Hepatocyte (in vitro differentiated cells): ENCODE measurements around the gene XIRP1. TPM values are rescaled to one million over a fixed set of nuclear protein-coding genes. Genes with fewer than 3 reads are reported as not detected.

Experiments
- DNase-seq: peaks from one replicate; pipeline ENCODE4 v3.0.0-alpha.2; 2016; ENCODE audit warnings: low spot score
- H2AFZ ChIP-seq: fragments of 200-600 bp; sonication (generic); 2 replicates; pipeline ENCODE4 v1.6.0; 2016; ENCODE audit warnings: antibody characterized with exemption, mild to moderate bottlenecking
- H3K27ac ChIP-seq: fragments of 200-600 bp; sonication (generic); 2 replicates; pipeline ENCODE4 v1.5.1; 2016; ENCODE audit warnings: mild to moderate bottlenecking
- H3K27me3 ChIP-seq: fragments of 200-600 bp; sonication (generic); 2 replicates; pipeline ENCODE4 v1.6.1; 2016
- H3K36me3 ChIP-seq: fragments of 200-600 bp; sonication (generic); replicated peaks from 2 replicates; pipeline ENCODE4 v1.5.1; 2016; ENCODE audit warnings: low read depth; ENCODE audit not compliant: insufficient read depth
- H3K4me1 ChIP-seq: fragments of 200-600 bp; sonication (generic); 2 replicates; pipeline ENCODE4 v1.5.1; 2016; ENCODE audit warnings: mild to moderate bottlenecking, moderate library complexity; ENCODE audit not compliant: insufficient read depth
- H3K4me2 ChIP-seq: fragments of 200-600 bp; sonication (generic); 2 replicates; pipeline ENCODE4 v1.6.0; 2016
- H3K4me3 ChIP-seq: fragments of 200-600 bp; sonication (generic); 2 replicates; pipeline ENCODE4 v1.5.1; 2016; ENCODE audit warnings: mild to moderate bottlenecking
- H3K79me2 ChIP-seq: fragments of 200-600 bp; sonication (generic); 2 replicates; pipeline ENCODE4 v1.6.0; 2017; ENCODE audit warnings: mild to moderate bottlenecking
- H3K9me2 ChIP-seq: fragments of 200-600 bp; sonication (generic); replicated peaks from 2 replicates; pipeline ENCODE4 v1.6.0; 2017; ENCODE audit warnings: mild to moderate bottlenecking; ENCODE audit not compliant: insufficient read depth
- H3K9me3 ChIP-seq: fragments of 200-600 bp; sonication (generic); 2 replicates; pipeline ENCODE4 v1.5.1; 2016; ENCODE audit warnings: low read depth, mild to moderate bottlenecking
- H4K20me1 ChIP-seq: fragments of 200-600 bp; sonication (generic); 2 replicates; pipeline ENCODE4 v1.6.0; 2016; ENCODE audit warnings: mild to moderate bottlenecking; ENCODE audit not compliant: insufficient read depth, poor library complexity, severe bottlenecking
- CTCF ChIP-seq: fragments of 200-600 bp; sonication (generic); IDR thresholded peaks from 2 replicates; pipeline ENCODE4 v1.5.1; 2016; ENCODE audit warnings: antibody characterized with exemption, mild to moderate bottlenecking; ENCODE audit not compliant: poor library complexity
- EZH2 ChIP-seq: fragments of 200-600 bp; sonication (generic); IDR thresholded peaks from 2 replicates; pipeline ENCODE4 v1.6.1; 2016; ENCODE audit warnings: antibody characterized with exemption, mild to moderate bottlenecking, borderline replicate concordance
- EZH2phosphoT487 ChIP-seq: fragments of 200-600 bp; sonication (generic); IDR thresholded peaks from one replicate; pipeline ENCODE4 v1.6.1; 2018; ENCODE audit warnings: antibody characterized with exemption, mild to moderate bottlenecking, low read depth, moderate library complexity; ENCODE audit not compliant: unreplicated experiment, severe bottlenecking
- WGBS: methylation state at CpG from one replicate; pipeline ENCODE4 v1.1.6; 2016; ENCODE audit warnings: low lambda C conversion rate; ENCODE audit errors: missing lambda C conversion rate; 5-methylcytosine and 5-hydroxymethylcytosine counted together
- polyA plus RNA-seq: library from polyadenylated mRNA; unstranded; fragments of >200 nt; fragmentation: Nextera tagmentation; extraction: Ambion mirVana; gene quantifications from 2 replicates; pipeline ENCODE4 v1.2.1, GENCODE V29; 2016
- total RNA-seq: library from RNA; depleted of rRNA; stranded (reverse); fragments of >200 nt; gene quantifications from 2 replicates; pipeline ENCODE4 v1.2.3, GENCODE V29; 2014

The XIRP1 gene
- total and polyA plus RNA-seq, 2 experiments from 2014 or later, result 0.10 to 1.4 TPM

- H3K9me3 ChIP-seq, result no peaks in the 10 kb centered on the region
- H3K79me2 ChIP-seq, result no peaks in the 10 kb centered on the region
- DNase-seq, result no peak
- 84% methylated on average over 15 of the region's 15 CpGs for WGBS
- H3K27me3 ChIP-seq, result no peaks in the 10 kb centered on the region
- no peak for TF ChIP-seq EZH2phosphoT487
- no peak for TF ChIP-seq CTCF
- TF ChIP-seq EZH2, result no peak
- H2AFZ ChIP-seq, result no peak overlapping the region
- no peaks in the 10 kb centered on the region for H3K36me3 ChIP-seq
- H3K9me2 ChIP-seq, result no peaks in the 10 kb centered on the region
- H4K20me1 ChIP-seq, result no peaks in the 10 kb centered on the region
- no peak overlapping the region for H3K4me3 ChIP-seq
- H3K4me1 ChIP-seq, result no peaks in the 10 kb centered on the region
- H3K4me2 ChIP-seq, result no peak overlapping the region
- no peak overlapping the region for H3K27ac ChIP-seq
Observed at GRCh38 chr3:39189150-39189958, 3.0 kb downstream of the XIRP1 start.

GRCh38 chr3:39188271-39189149, 3.9 kb downstream of the XIRP1 start:
- Histone ChIP-seq H3K4me2 (no peak overlapping the region), H3K4me3 (no peak overlapping the region), H3K9me2 (no peaks in the 10 kb centered on the region), H3K27ac (no peak overlapping the region), H4K20me1 (no peaks in the 10 kb centered on the region), H2AFZ (no peak overlapping the region), H3K79me2 (no peaks in the 10 kb centered on the region), H3K27me3 (no peaks in the 10 kb centered on the region), H3K9me3 (no peaks in the 10 kb centered on the region), H3K36me3 (no peaks in the 10 kb centered on the region), H3K4me1 (no peaks in the 10 kb centered on the region)
- DNase-seq, result no peak
- TF ChIP-seq CTCF, result no peak
- TF ChIP-seq EZH2phosphoT487, result no peak
- TF ChIP-seq EZH2, result no peak
- WGBS, result 95% methylated on average over 35 of the region's 35 CpGs

- 92% methylated on average over 23 of the region's 23 CpGs for WGBS
- Histone ChIP-seq H3K27me3 (no peaks in the 10 kb centered on the region), H3K4me1 (no peaks in the 10 kb centered on the region), H2AFZ (no peak overlapping the region), H3K9me3 (no peaks in the 10 kb centered on the region), H3K36me3 (no peaks in the 10 kb centered on the region), H3K9me2 (no peaks in the 10 kb centered on the region), H4K20me1 (no peaks in the 10 kb centered on the region), H3K4me2 (no peak overlapping the region), H3K79me2 (no peaks in the 10 kb centered on the region), H3K4me3 (no peak overlapping the region), H3K27ac (no peak overlapping the region)
- DNase-seq, result no peak
- no peak for TF ChIP-seq EZH2phosphoT487
Observed at GRCh38 chr3:39187372-39188155, 4.8 kb downstream of the XIRP1 start.
